ENCODE results near the gene OXCT1.

The OXCT1 gene

DNA sequence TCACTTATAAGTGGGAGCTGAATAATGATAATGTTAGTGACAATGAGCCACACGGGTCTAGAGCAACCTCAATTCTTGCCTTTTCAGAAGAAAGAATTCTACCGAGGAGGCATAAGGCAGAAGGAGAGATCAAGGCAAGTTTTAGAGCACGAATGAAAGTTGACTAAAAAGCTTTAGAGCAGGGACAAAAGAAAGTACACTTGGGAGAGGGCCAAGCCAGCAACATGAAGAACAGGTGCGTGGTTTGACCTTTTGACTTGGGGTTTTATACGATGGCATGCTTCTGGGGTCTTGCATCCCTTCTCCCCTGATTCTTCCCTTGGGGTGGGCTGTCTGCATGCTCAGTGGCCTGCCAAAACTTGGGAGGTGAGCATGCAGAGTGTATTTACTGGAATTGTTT is 12.5 kb upstream of the OXCT1 start:
- TF ChIP-seq CTCF (IDR thresholded peaks at IDR 0.05; ENCODE audit: insufficient read depth, missing control alignments): no peak
- no peak for DNase-seq (ENCODE audit: insufficient read length, low spot score)
- FAIRE-seq: no peak

GRCh38 chr5:41878643-41879478 is 8.6 kb upstream of the OXCT1 start:
- FAIRE-seq (no peak), DNase-seq (ENCODE audit: insufficient read length, low spot score) (no peak)
- TF ChIP-seq CTCF (IDR thresholded peaks at IDR 0.05; ENCODE audit: insufficient read depth, missing control alignments): no peak

GRCh38 chr5:41878173-41878572 is 7.9 kb upstream of the OXCT1 start:
- no peak for FAIRE-seq
- TF ChIP-seq CTCF (IDR thresholded peaks at IDR 0.05; ENCODE audit: insufficient read depth, missing control alignments): no peak

DNA sequence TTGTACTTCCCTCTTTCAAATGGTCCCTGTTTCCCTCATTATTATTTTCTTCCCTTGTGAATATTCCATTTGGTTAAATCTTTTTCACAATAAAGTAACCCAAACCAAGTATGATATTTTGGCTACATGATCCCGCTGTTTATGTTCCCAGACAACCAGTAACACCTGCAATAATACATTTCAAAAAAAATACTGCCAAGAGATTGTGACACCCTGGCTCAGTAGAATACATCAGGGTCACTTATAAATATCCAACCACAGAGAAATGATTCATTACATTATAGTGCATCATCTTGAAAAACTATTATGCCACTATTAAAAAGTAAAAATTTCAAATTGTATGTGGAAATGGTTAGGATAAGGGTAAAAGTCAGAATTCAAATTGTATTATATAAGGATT is 7.2 kb upstream of the OXCT1 start:
- no peak for TF ChIP-seq CTCF (IDR thresholded peaks at IDR 0.05; ENCODE audit: insufficient read depth, missing control alignments)
- FAIRE-seq: no peak
- no peak for DNase-seq (ENCODE audit: insufficient read length, low spot score)

More at GRCh38 chr5:41878173-41878572, 7.9 kb upstream of the OXCT1 start:
- no peak for DNase-seq (ENCODE audit: insufficient read length, low spot score)

GRCh38 chr5:41876678-41877077 is 6.5 kb upstream of the OXCT1 start:
- DNase-seq (ENCODE audit: insufficient read length, low spot score): no peak
- TF ChIP-seq CTCF (IDR thresholded peaks at IDR 0.05; ENCODE audit: insufficient read depth, missing control alignments): no peak
- FAIRE-seq: no peak

DNA sequence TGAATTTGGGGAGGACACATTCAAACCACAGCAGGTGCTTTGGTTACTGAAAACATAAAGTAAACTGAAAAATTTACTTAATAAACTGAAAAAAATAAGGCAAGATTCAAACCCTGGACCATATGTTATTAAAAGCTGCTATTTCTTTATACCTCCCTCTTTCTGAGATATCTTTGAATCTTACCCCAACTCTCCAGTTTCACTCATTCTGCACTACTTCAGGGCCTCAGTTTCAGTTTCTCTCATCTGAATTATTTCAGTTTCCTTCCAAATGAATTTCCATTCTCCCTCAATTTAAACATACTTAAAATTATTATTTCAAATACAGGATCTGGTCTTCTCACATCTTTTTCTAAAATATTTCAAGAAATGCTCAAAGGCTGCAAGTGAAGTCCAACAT is 4.9 kb upstream of the OXCT1 start:
- DNase-seq (ENCODE audit: insufficient read length, low spot score) (no peak), FAIRE-seq (no peak)
- TF ChIP-seq CTCF (IDR thresholded peaks at IDR 0.05; ENCODE audit: insufficient read depth, missing control alignments): no peak

GRCh38 chr5:41874512-41875060 is 4.4 kb upstream of the OXCT1 start:
- no peak for DNase-seq (ENCODE audit: insufficient read length, low spot score)
- no peak for FAIRE-seq
- no peak for TF ChIP-seq CTCF (IDR thresholded peaks at IDR 0.05; ENCODE audit: insufficient read depth, missing control alignments)
